GM10266 (cell line): ENCODE measurements around the gene DNAJC10.

Source experiments
- DNase-seq: peaks from one replicate; pipeline ENCODE4 v3.0.0; 2012; ENCODE audit errors: extremely low spot score
- TF ChIP-seq, protein P1 (sequence below): IDR thresholded peaks from 2 replicates; pipeline ENCODE4 v1.5.1; 2012; ENCODE audit warnings: mild to moderate bottlenecking, low read depth; ENCODE audit not compliant: control insufficient read depth, insufficient read depth; ENCODE audit errors: missing control alignments

DNAJC10 gene

DNA sequence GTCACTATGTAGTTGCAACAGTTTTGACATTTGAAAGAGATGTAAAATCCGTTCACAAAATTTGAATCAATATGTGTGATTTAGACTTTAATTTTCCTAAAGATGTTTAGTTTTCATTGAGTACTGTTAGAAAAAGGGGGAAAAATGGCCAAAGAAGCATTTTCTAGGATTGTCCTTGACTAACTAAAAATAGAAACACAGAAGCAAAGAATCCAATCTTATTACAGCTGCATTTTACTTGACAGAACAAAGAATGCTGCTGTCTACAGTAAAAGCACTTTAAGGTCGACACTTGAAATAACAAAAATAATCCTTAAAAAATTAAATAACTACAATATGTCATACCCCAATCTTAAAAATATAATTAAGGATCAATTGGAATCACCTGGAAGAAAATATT, 101.5 kb downstream of the DNAJC10 start:
- no peak for DNase-seq
- TF ChIP-seq, protein P1, sequence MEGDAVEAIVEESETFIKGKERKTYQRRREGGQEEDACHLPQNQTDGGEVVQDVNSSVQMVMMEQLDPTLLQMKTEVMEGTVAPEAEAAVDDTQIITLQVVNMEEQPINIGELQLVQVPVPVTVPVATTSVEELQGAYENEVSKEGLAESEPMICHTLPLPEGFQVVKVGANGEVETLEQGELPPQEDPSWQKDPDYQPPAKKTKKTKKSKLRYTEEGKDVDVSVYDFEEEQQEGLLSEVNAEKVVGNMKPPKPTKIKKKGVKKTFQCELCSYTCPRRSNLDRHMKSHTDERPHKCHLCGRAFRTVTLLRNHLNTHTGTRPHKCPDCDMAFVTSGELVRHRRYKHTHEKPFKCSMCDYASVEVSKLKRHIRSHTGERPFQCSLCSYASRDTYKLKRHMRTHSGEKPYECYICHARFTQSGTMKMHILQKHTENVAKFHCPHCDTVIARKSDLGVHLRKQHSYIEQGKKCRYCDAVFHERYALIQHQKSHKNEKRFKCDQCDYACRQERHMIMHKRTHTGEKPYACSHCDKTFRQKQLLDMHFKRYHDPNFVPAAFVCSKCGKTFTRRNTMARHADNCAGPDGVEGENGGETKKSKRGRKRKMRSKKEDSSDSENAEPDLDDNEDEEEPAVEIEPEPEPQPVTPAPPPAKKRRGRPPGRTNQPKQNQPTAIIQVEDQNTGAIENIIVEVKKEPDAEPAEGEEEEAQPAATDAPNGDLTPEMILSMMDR, result no peak

DNA sequence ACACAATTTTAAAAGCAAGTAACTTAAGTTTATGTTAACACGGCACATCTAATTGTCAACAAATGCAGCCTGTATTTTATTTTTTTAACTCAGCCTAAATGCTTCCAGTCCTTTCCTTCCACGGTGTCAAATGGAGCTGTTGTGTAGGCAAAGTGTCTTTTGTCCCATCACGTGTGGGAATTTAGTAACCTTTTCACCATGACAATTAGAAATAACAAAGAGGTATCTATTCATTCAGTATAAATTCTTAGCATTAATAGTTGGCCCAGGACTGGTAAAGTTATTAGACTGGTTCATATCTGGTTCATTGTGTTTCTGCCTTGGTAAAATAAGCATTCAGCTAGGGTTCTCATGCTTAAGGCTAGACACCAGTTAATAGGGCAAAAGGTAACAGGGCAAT, 102.4 kb downstream of the DNAJC10 start:
- TF ChIP-seq, protein P1, result no peak
- no peak for DNase-seq

DNA sequence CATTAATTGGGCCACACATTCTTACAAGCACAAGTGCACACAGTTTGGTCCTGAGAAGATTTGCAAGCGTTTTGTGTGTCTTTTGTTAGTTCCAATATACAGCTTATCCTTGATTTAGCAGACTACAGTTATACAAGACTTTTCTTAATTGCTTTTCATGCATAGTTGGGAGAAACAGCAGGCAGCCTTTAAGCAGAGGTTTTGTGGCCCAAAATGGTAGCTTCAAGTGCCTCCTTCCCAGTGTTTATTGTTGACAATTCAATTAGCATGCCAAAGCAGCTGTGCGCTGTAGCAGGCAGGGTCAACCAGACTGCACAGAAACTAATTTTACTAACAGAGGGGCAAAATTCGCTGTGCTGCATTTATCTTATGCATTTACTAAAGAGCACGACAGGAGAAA, 102.9 kb downstream of the DNAJC10 start:
- DNase-seq, result no peak
- TF ChIP-seq, protein P1, result no peak

DNA sequence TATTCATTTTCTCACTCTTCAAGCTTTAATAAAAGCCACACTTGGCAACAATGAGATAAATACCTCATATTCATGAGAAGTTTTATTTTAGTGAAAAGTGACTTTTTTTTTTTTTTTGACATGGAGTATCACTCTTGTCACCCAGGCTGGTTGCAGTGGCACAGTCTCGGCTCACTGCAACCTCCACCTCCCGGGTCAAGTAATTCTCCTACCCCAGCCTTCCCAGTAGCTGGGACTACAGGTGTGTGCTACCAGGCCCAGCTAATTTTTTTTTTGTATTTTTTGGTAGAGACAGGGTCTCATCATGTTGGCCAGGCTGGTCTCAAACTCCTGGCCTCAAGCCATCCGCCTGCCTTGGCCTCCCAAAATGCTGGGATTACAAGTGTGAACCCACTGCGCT, 103.4 kb downstream of the DNAJC10 start:
- no peak for DNase-seq
- TF ChIP-seq, protein P1, result no peak

DNA sequence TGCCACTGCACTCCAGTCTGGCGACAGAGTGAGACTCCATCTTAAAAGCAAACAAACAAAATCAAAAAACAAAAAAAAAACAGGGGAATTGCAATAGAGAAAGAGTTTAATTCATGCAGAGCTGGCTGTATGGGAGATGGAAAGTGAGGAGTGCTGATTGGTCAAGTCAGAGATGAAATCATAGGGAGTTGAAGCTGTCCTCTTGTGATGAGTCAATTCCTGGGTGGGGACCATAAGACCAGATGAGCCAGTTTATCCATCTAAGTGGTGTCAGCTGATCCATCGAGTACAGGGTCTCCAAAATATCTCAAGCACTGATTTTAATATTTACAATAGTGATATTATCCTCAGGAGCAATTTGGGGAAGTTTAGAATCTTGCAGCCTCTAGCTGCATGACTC, 105.1 kb downstream of the DNAJC10 start:
- TF ChIP-seq, protein P1, result no peak
- DNase-seq, result no peak

DNA sequence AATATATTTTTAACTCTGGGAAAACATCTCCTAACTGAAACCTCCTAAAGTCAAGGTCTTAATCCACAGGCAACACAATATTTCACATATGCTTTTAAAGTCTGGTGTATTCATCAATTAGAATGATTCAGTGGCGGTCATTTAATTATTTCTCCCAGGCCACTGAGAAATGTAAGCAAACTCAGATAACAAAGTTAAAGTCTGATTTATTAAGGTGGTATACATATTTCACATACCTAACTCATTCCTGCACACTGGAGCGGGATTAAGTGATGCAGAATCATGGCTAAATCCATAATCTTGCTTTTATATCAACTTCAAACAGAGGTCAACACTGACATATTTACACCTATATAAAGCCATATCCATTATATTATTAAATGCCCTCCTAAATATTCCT, 106.7 kb downstream of the DNAJC10 start:
- DNase-seq, result no peak
- TF ChIP-seq, protein P1, result no peak

DNA sequence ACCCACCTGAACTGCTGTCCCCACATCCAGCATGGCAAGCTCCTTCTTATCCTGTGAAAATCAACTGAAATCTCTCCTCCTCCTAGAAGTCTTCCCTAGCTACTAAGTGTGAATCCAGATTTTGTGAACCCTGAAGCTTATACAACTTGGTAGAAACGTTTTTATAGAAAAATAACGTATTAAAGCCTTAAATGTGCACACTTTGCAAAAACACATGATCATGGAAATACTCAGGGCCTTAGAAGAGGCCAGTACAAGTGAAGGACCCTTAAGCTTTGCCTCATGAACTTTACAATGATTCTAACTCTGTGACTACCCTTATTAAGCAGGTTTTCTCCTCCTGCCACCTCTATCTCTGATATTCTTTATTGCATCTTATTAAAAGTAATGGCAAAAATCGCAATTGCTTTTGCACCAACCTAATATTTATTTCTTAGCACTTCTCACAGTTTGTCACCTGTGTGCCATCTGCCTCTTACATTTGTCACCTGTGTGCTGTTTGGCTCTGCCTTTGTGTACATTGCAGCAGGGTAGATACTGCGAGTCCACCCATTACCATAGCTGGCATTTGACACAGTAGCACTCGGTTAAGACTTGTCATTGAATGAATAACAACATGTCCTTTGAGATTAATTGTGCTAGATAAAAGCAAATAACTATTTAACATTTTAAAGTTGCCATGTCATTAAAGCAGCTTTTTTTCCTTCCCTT, 108.2 kb downstream of the DNAJC10 start:
- no peak for DNase-seq
- TF ChIP-seq, protein P1, result no peak
